Caco-2 (cell line): ENCODE measurements around the gene PCBD2. TPM values are rescaled to one million over a fixed set of nuclear protein-coding genes. Genes with fewer than 3 reads are reported as not detected.
"Not testable (repeated sequence)": the region's sequence is repeated elsewhere in the genome, so short reads cannot be mapped to it uniquely, and the experiment has no call there.

ENCODE experiments used
- BruUV-seq: library from RNA; stranded (reverse); fragments of 400-500 nt; replicated peaks from 2 replicates; lab custom pipeline; 2021; lab: Mats Ljungman, UMichigan
- CTCF ChIA-PET: fragments of 300-600 bp; sonication (Branson Sonifier 250); formaldehyde crosslinking; loops from one replicate; lab custom pipeline; 2022; ENCODE audit warnings: antibody characterized with exemption; lab: Charles Lee
- POLR2A ChIA-PET: fragments of 300-600 bp; sonication (Branson Sonifier 250); formaldehyde crosslinking; loops from one replicate; lab custom pipeline; 2022; ENCODE audit warnings: antibody characterized with exemption; lab: Charles Lee
- DNase-seq, 2 experiments: peaks; one replicate each; pipeline versions ENCODE4 v3.0.0 to v3.0.0-alpha.2; 2020 to 2022
- H3K27me3 ChIP-seq: replicated peaks from 2 replicates; pipeline ENCODE4 v1.6.0; 2011; ENCODE audit warnings: low read length; ENCODE audit not compliant: control insufficient read depth, insufficient read depth
- H3K36me3 ChIP-seq: 2 replicates; pipeline ENCODE4 v1.5.1; 2011; ENCODE audit warnings: low read length; ENCODE audit not compliant: control insufficient read depth, insufficient read depth
- H3K4me1 ChIP-seq: fragments of 250-450 bp; sonication (Bioruptor Pico); 2 replicates; pipeline ENCODE4 v1.5.1; 2020; ENCODE audit warnings: mild to moderate bottlenecking
- H3K4me3 ChIP-seq: 2 replicates; pipeline ENCODE4 v1.5.1; 2011; ENCODE audit warnings: low read depth, mild to moderate bottlenecking, control low read depth, low read length
- H3K9me3 ChIP-seq: fragments of 250-450 bp; sonication (Bioruptor Pico); 2 replicates; pipeline ENCODE4 v1.5.1; 2020; ENCODE audit warnings: mild to moderate bottlenecking, moderate library complexity
- H3K27ac Mint-ChIP-seq: one replicate; pipeline ENCODE4 v1.8.0; 2022; ENCODE audit warnings: mixed read lengths; ENCODE audit not compliant: unreplicated experiment
- H3K27me3 Mint-ChIP-seq: one replicate; pipeline ENCODE4 v1.8.0; 2022; ENCODE audit warnings: mixed read lengths; ENCODE audit not compliant: insufficient read depth, unreplicated experiment
- H3K36me3 Mint-ChIP-seq: one replicate; pipeline ENCODE4 v1.8.0; 2022; ENCODE audit warnings: mild to moderate bottlenecking, mixed read lengths; ENCODE audit not compliant: insufficient read depth, unreplicated experiment
- H3K4me1 Mint-ChIP-seq: one replicate; pipeline ENCODE4 v1.8.0; 2022; ENCODE audit warnings: low read depth, mixed read lengths; ENCODE audit not compliant: unreplicated experiment
- H3K4me3 Mint-ChIP-seq: one replicate; pipeline ENCODE4 v1.8.0; 2022; ENCODE audit warnings: mild to moderate bottlenecking, moderate library complexity, mixed read lengths; ENCODE audit not compliant: unreplicated experiment
- H3K9me3 Mint-ChIP-seq: one replicate; pipeline ENCODE4 v1.8.0; 2022; ENCODE audit warnings: mixed read lengths; ENCODE audit not compliant: unreplicated experiment
- CTCF ChIP-seq, 2 experiments: fragments of 200-600 bp in 1 of 2; IDR thresholded peaks; 1 replicate in 1 of 2; 2 replicates in 1 of 2; pipeline versions ENCODE4 v1.5.1 to v1.8.0; 2011 to 2022; ENCODE audit warnings: antibody characterized with exemption in 1 of 2, control low read depth in 1 of 2, inconsistent platforms in 1 of 2, low read depth in 1 of 2, low read length in 1 of 2, mild to moderate bottlenecking in 1 of 2, moderate library complexity in 1 of 2; ENCODE audit not compliant: insufficient read depth in 1 of 2, severe bottlenecking in 1 of 2, unreplicated experiment in 1 of 2
- intact Hi-C: fragments of 100-400 bp; cut with micrococcal nuclease; formaldehyde crosslinking; loops from one replicate; pipeline ENCODE4 v1.10.0; 2022; ENCODE audit not compliant: unreplicated experiment
- total RNA-seq: library from RNA; stranded (reverse); gene quantifications from 2 replicates; pipeline ENCODE4 v1.2.3, GENCODE V29; 2022

Gene PCBD2
- total RNA-seq, 1 experiment from 2014 or later, result 24.2 TPM

- H3K4me3 Mint-ChIP-seq, result no peak overlapping the region
- Histone ChIP-seq H3K9me3 (no peaks in the 10 kb centered on the region), H3K4me1 (no peaks in the 10 kb centered on the region), H3K4me3 (no peak overlapping the region), H3K27me3 (no peaks in the 10 kb centered on the region), H3K36me3 (no peaks in the 10 kb centered on the region)
- H3K9me3 Mint-ChIP-seq, result peaks cover under 1% of the 10 kb centered on the region
- BruUV-seq, result no TSS peak
- no peaks in the 10 kb centered on the region for H3K36me3 Mint-ChIP-seq
- H3K4me1 Mint-ChIP-seq, result no peaks in the 10 kb centered on the region
- POLR2A ChIA-PET, result no interaction called here
- no peak for TF ChIP-seq CTCF (IDR thresholded peaks at IDR 0.05; ENCODE audit: insufficient read depth in 1 of 2, low read depth in 1 of 2, low read length in 1 of 2, severe bottlenecking in 1 of 2, unreplicated experiment in 1 of 2)
- no peak overlapping the region for H3K27ac Mint-ChIP-seq
- intact Hi-C loops, result no loop called here
- CTCF ChIA-PET, result no interaction called here
- H3K27me3 Mint-ChIP-seq, result no peaks in the 10 kb centered on the region
- no peak for DNase-seq
These were observed 84.4 kb downstream of the PCBD2 start for GRCh38 chr5:134989266-134989830.

- DNase-seq, CTCF ChIA-PET, H3K4me3 Mint-ChIP-seq, H3K36me3 Mint-ChIP-seq, H3K36me3 ChIP-seq, H3K4me1 Mint-ChIP-seq, POLR2A ChIA-PET, H3K4me3 ChIP-seq, H3K27me3 ChIP-seq, H3K4me1 ChIP-seq, H3K9me3 Mint-ChIP-seq, H3K9me3 ChIP-seq, H3K27ac Mint-ChIP-seq, BruUV-seq, H3K27me3 Mint-ChIP-seq, intact Hi-C loops: not testable (repeated sequence)
These were observed 85.3 kb downstream of the PCBD2 start for GRCh38 chr5:134990183-134990582.

- no peaks in the 10 kb centered on the region for H3K9me3 ChIP-seq
- H3K4me3 ChIP-seq, result no peak overlapping the region
- intact Hi-C loops, result no loop called here
- Mint-ChIP-seq H3K4me3 (no peak overlapping the region), H3K27me3 (no peaks in the 10 kb centered on the region), H3K4me1 (no peaks in the 10 kb centered on the region), H3K36me3 (no peaks in the 10 kb centered on the region), H3K9me3 (no peaks in the 10 kb centered on the region), H3K27ac (no peak overlapping the region)
- no TSS peak for BruUV-seq
- TF ChIP-seq CTCF (IDR thresholded peaks at IDR 0.05; ENCODE audit: insufficient read depth in 1 of 2, low read depth in 1 of 2, low read length in 1 of 2, severe bottlenecking in 1 of 2, unreplicated experiment in 1 of 2), result no peak
- H3K4me1 ChIP-seq, result no peaks in the 10 kb centered on the region
- CTCF ChIA-PET, result no interaction called here
- POLR2A ChIA-PET, result no interaction called here
- DNase-seq, result no peak
- H3K27me3 ChIP-seq, result no peaks in the 10 kb centered on the region
- H3K36me3 ChIP-seq, result no peaks in the 10 kb centered on the region
These were observed 87.2 kb downstream of the PCBD2 start for GRCh38 chr5:134992148-134992547.

GRCh38 chr5:134993161-134993560, 88.2 kb downstream of the PCBD2 start:
- no peak for DNase-seq
- POLR2A ChIA-PET, result no interaction called here
- no peaks in the 10 kb centered on the region for H3K27me3 ChIP-seq
- H3K9me3 Mint-ChIP-seq, result no peaks in the 10 kb centered on the region
- BruUV-seq, result no TSS peak
- intact Hi-C loops, result no loop called here
- H3K4me1 ChIP-seq, result no peaks in the 10 kb centered on the region
- H3K36me3 Mint-ChIP-seq, result no peaks in the 10 kb centered on the region
- H3K9me3 ChIP-seq, result no peaks in the 10 kb centered on the region
- H3K27me3 Mint-ChIP-seq, result no peaks in the 10 kb centered on the region
- H3K4me3 ChIP-seq, result no peak overlapping the region
- no peak overlapping the region for H3K27ac Mint-ChIP-seq
- TF ChIP-seq CTCF (IDR thresholded peaks at IDR 0.05; ENCODE audit: insufficient read depth in 1 of 2, low read depth in 1 of 2, low read length in 1 of 2, severe bottlenecking in 1 of 2, unreplicated experiment in 1 of 2), result no peak
- no peaks in the 10 kb centered on the region for H3K4me1 Mint-ChIP-seq
- CTCF ChIA-PET, result no interaction called here
- H3K36me3 ChIP-seq, result no peaks in the 10 kb centered on the region
- no peak overlapping the region for H3K4me3 Mint-ChIP-seq
